IMR-90 (cell line): ENCODE data around the gene PIP5K1B. TPM values are rescaled to one million over a fixed set of nuclear protein-coding genes. Genes with fewer than 3 reads are reported as not detected.

Experiments used
- ATAC-seq: fragments of 200-7000 bp; cut with Tn5 transposase; 2 replicates; pipeline ENCODE4 v1.9.1; 2020; ENCODE audit warnings: low read depth, mild to moderate bottlenecking, moderate library complexity
- BruUV-seq: library from RNA; stranded (reverse); fragments of 400-500 nt; replicated peaks from 2 replicates; lab custom pipeline; 2021; lab: Mats Ljungman, UMichigan
- CTCF ChIA-PET: fragments of 300-600 bp; formaldehyde crosslinking; extraction: SDS; loops from one replicate; lab custom pipeline; 2021; ENCODE audit warnings: antibody characterized with exemption; lab: Yijun Ruan, JAX
- POLR2A ChIA-PET: fragments of 300-600 bp; sonication (Branson Sonifier 250); formaldehyde crosslinking; loops from one replicate; lab custom pipeline; 2022; ENCODE audit warnings: antibody characterized with exemption; ENCODE audit not compliant: unreplicated experiment; lab: Charles Lee
- DNase-seq: peaks from one replicate; pipeline ENCODE4 v3.0.0; 2013
- H2AFZ ChIP-seq: replicated peaks from 2 replicates; pipeline ENCODE3; 2013; ENCODE audit warnings: low read length, mild to moderate bottlenecking; ENCODE audit not compliant: poor library complexity
- H2AK5ac ChIP-seq: 2 replicates; pipeline ENCODE4 v1.6.1; 2013; ENCODE audit warnings: low read depth, low read length, inconsistent platforms
- H2AK9ac ChIP-seq: replicated peaks from 2 replicates; pipeline ENCODE3; 2013; ENCODE audit warnings: mild to moderate bottlenecking, low read depth, low read length, moderate library complexity; ENCODE audit not compliant: poor library complexity
- H2BK120ac ChIP-seq: 2 replicates; pipeline ENCODE4 v1.6.1; 2013; ENCODE audit warnings: low read depth, low read length, inconsistent platforms
- H2BK15ac ChIP-seq: 3 replicates; pipeline ENCODE4 v1.6.1; 2013; ENCODE audit warnings: low read depth, low read length, inconsistent platforms
- H2BK20ac ChIP-seq: 2 replicates; pipeline ENCODE4 v1.6.1; 2013; ENCODE audit warnings: low read depth, mild to moderate bottlenecking, inconsistent platforms, low read length, moderate library complexity
- H2BK5ac ChIP-seq: 2 replicates; pipeline ENCODE4 v1.6.1; 2013; ENCODE audit warnings: mild to moderate bottlenecking, low read depth, low read length, inconsistent platforms; ENCODE audit not compliant: poor library complexity, severe bottlenecking
- H3K14ac ChIP-seq: replicated peaks from 2 replicates; pipeline ENCODE4 v1.6.1; 2013; ENCODE audit warnings: low read depth, low read length, inconsistent platforms
- H3K18ac ChIP-seq: 2 replicates; pipeline ENCODE4 v1.6.1; 2013; ENCODE audit warnings: low read depth, low read length, control low read depth
- H3K23ac ChIP-seq: 2 replicates; pipeline ENCODE4 v1.6.1; 2013; ENCODE audit warnings: low read depth, low read length, inconsistent platforms
- H3K27ac ChIP-seq: 2 replicates; pipeline ENCODE4 v1.5.1; 2013; ENCODE audit warnings: mild to moderate bottlenecking, control low read depth, low read length; ENCODE audit not compliant: insufficient read depth
- H3K27me3 ChIP-seq: 2 replicates; pipeline ENCODE4 v1.6.1; 2013; ENCODE audit warnings: low read length; ENCODE audit not compliant: control insufficient read depth, insufficient read depth
- H3K36me3 ChIP-seq: 2 replicates; pipeline ENCODE4 v1.6.1; 2013; ENCODE audit warnings: low read length, mixed read lengths; ENCODE audit not compliant: control insufficient read depth, insufficient read depth
- H3K4ac ChIP-seq: 2 replicates; pipeline ENCODE4 v1.6.1; 2013; ENCODE audit warnings: low read depth, low read length, inconsistent platforms
- H3K4me1 ChIP-seq: 2 replicates; pipeline ENCODE4 v1.6.1; 2013; ENCODE audit warnings: low read length, mixed read lengths; ENCODE audit not compliant: control insufficient read depth, insufficient read depth
- H3K4me2 ChIP-seq: 2 replicates; pipeline ENCODE4 v1.6.1; 2013; ENCODE audit warnings: low read depth, mild to moderate bottlenecking, control low read depth, low read length, moderate library complexity
- H3K4me3 ChIP-seq: 2 replicates; pipeline ENCODE4 v1.5.1; 2013; ENCODE audit warnings: low read depth, mild to moderate bottlenecking, control low read depth, low read length, moderate library complexity; ENCODE audit not compliant: insufficient read depth
- H3K56ac ChIP-seq: 2 replicates; pipeline ENCODE4 v1.6.1; 2013; ENCODE audit warnings: low read length, inconsistent platforms; ENCODE audit not compliant: insufficient read depth; ENCODE audit errors: extremely low read depth
- H3K79me1 ChIP-seq, 2 experiments: 2 replicates each; pipeline ENCODE4 v1.6.1; 2013; ENCODE audit warnings: low read length in 2 of 2, inconsistent platforms in 1 of 2, low read depth in 1 of 2
- H3K9ac ChIP-seq: 2 replicates; pipeline ENCODE4 v1.6.1; 2013; ENCODE audit warnings: low read depth, low read length, control low read depth
- H3K9me1 ChIP-seq: 2 replicates; pipeline ENCODE4 v1.6.1; 2013; ENCODE audit warnings: low read length, inconsistent platforms; ENCODE audit not compliant: insufficient read depth
- H3K9me3 ChIP-seq: 2 replicates; pipeline ENCODE4 v1.6.1; 2013; ENCODE audit warnings: low read length; ENCODE audit not compliant: control insufficient read depth, insufficient read depth
- H4K20me1 ChIP-seq: 2 replicates; pipeline ENCODE4 v1.6.1; 2013; ENCODE audit warnings: low read length, inconsistent platforms; ENCODE audit not compliant: insufficient read depth
- H4K5ac ChIP-seq: 2 replicates; pipeline ENCODE4 v1.6.1; 2013; ENCODE audit warnings: mild to moderate bottlenecking, low read depth, low read length, control low read depth
- H4K8ac ChIP-seq, 2 experiments: 2 replicates each; pipeline ENCODE4 v1.6.1; 2013; ENCODE audit warnings: low read depth in 2 of 2, low read length in 2 of 2, control low read depth in 1 of 2, inconsistent platforms in 1 of 2
- H4K91ac ChIP-seq: 2 replicates; pipeline ENCODE4 v1.6.1; 2013; ENCODE audit warnings: low read depth, low read length, inconsistent platforms; ENCODE audit not compliant: insufficient read depth
- BHLHE40 ChIP-seq: fragments of 150-350 bp; IDR thresholded peaks from 2 replicates; pipeline ENCODE4 v1.6.1; 2016; ENCODE audit warnings: mild to moderate bottlenecking, low read depth, low read length
- CTCF ChIP-seq: conservative IDR thresholded peaks from 2 replicates; pipeline ENCODE4 v1.5.1; 2012; ENCODE audit warnings: mild to moderate bottlenecking, low read depth, low read length, improper control_type of control experiment
- FOS ChIP-seq: fragments of 150-350 bp; IDR thresholded peaks from 2 replicates; pipeline ENCODE4 v1.6.1; 2016; ENCODE audit warnings: low read depth, low read length
- MAFK ChIP-seq: IDR thresholded peaks from 2 replicates; pipeline ENCODE4 v1.6.1; 2012; ENCODE audit warnings: low read depth, low read length, improper control_type of control experiment
- MAZ ChIP-seq: IDR thresholded peaks from 2 replicates; pipeline ENCODE4 v1.6.1; 2012; ENCODE audit warnings: low read depth, mild to moderate bottlenecking, low read length, improper control_type of control experiment, moderate library complexity, borderline replicate concordance
- MXI1 ChIP-seq: IDR thresholded peaks from 2 replicates; pipeline ENCODE4 v1.6.1; 2012; ENCODE audit warnings: low read depth, mild to moderate bottlenecking, low read length, moderate library complexity, borderline replicate concordance
- NFE2L2 ChIP-seq: fragments of 150-350 bp; IDR thresholded peaks from 2 replicates; pipeline ENCODE4 v1.6.1; 2016; ENCODE audit warnings: low read depth, mild to moderate bottlenecking, low read length
- POLR2A ChIP-seq: IDR thresholded peaks from 2 replicates; pipeline ENCODE4 v1.6.1; 2012; ENCODE audit warnings: mild to moderate bottlenecking, low read depth, low read length
- RCOR1 ChIP-seq: IDR thresholded peaks from 2 replicates; pipeline ENCODE4 v1.6.1; 2012; ENCODE audit warnings: mild to moderate bottlenecking, low read length, improper control_type of control experiment; ENCODE audit not compliant: insufficient replicate concordance
- SMC3 ChIP-seq: fragments of 150-350 bp; IDR thresholded peaks from 2 replicates; pipeline ENCODE4 v1.6.1; 2016; ENCODE audit warnings: low read depth, mild to moderate bottlenecking, antibody characterized with exemption, low read length, moderate library complexity
- WGBS, 2 experiments: methylation state at CpG; one replicate each; pipeline versions ENCODE4 v1.1.5 to v1.1.7; 2013; ENCODE audit warnings: missing lambda C conversion rate in 2 of 2; ENCODE audit not compliant: insufficient read length in 1 of 2; ENCODE audit errors: extremely low coverage in 2 of 2; 5-methylcytosine and 5-hydroxymethylcytosine counted together
- dilution Hi-C: fragments of 300-500 bp; cut with HindIII; formaldehyde crosslinking; loops from one replicate; pipeline ENCODE4 v1.14.3; 2018; ENCODE audit warnings: low sequenced_read_pairs; ENCODE audit not compliant: unreplicated experiment
- in situ Hi-C: fragments of 300-500 bp; cut with MboI; formaldehyde crosslinking; loops from 3 replicates; pipeline ENCODE4 v1.14.3; 2019; ENCODE audit warnings: low sequenced_read_pairs, inconsistent platforms, mixed read lengths
- intact Hi-C: fragments of 100-400 bp; cut with micrococcal nuclease; formaldehyde crosslinking; loops from 2 replicates; pipeline ENCODE4 v1.10.0; 2022
- polyA plus RNA-seq, 3 experiments: library from polyadenylated mRNA; depleted of rRNA; stranded (reverse); fragments of >200 nt; gene quantifications; 2 replicates each; pipeline ENCODE4 v1.2.3, GENCODE V29; 2012; ENCODE audit warnings: low replicate concordance in 1 of 3
- total RNA-seq: library from RNA; depleted of rRNA; stranded (reverse); fragments of >200 nt; gene quantifications from 2 replicates; pipeline ENCODE4 v1.2.3, GENCODE V29; 2012

The PIP5K1B gene
- total and polyA plus RNA-seq, 2 of the 4 experiments (the other 2 are of a cell fraction) = not detected

- no peak for TF ChIP-seq CTCF
- TF ChIP-seq NFE2L2 = no peak
- TF ChIP-seq MAFK = no peak
These were observed 128.0 kb downstream of the PIP5K1B start (continued) for GRCh38 chr9:68832861-68833518.

GRCh38 chr9:68834931-68835520 lies 130.0 kb downstream of the PIP5K1B start:
- in situ Hi-C loops (no loop called here), intact Hi-C loops (no loop called here), dilution Hi-C loops (no loop called here)
- Histone ChIP-seq H2AK9ac (no peak overlapping the region), H2BK20ac (no peak overlapping the region), H2BK15ac (no peak overlapping the region), H3K36me3 (no peaks in the 10 kb centered on the region), H3K4ac (no peak overlapping the region), H3K4me1 (no peaks in the 10 kb centered on the region), H3K18ac (no peak overlapping the region), H3K4me2 (no peak overlapping the region), H2BK5ac (no peak overlapping the region), H4K91ac (no peak overlapping the region), H3K79me1 (no peaks in the 10 kb centered on the region), H3K4me3 (no peak overlapping the region), H3K23ac (no peak overlapping the region), H3K27me3 (no peaks in the 10 kb centered on the region), H2AK5ac (no peak overlapping the region), H4K8ac (no peak overlapping the region), H2BK120ac (no peak overlapping the region), H3K27ac (no peak overlapping the region), H4K5ac (no peak overlapping the region), H3K9me3 (no peaks in the 10 kb centered on the region), H3K9me1 (no peaks in the 10 kb centered on the region), H4K20me1 (no peaks in the 10 kb centered on the region), H3K14ac (no peak overlapping the region), H2AFZ (no peak overlapping the region), H3K9ac (no peak overlapping the region), H3K56ac (no peak overlapping the region)
- TF ChIP-seq MXI1 (no peak), POLR2A (no peak), FOS (no peak), NFE2L2 (no peak), BHLHE40 (no peak), SMC3 (no peak), MAZ (no peak), RCOR1 (no peak), CTCF (no peak)
- ChIA-PET CTCF (no interaction called here), POLR2A (no interaction called here)
- ATAC-seq (no peak), DNase-seq (no peak)
- no TSS peak for BruUV-seq
- no CpG with 5 or more reads among the region's 2 CpGs for WGBS, 2 experiments
